NCI-H2081 treated with DMSO at 0.1 percent for 48 hours (cell line): ENCODE measurements around the gene ADAMTS5.

Experiments
- DNase-seq: peaks from one replicate; lab custom pipeline; 2025; lab: John Stamatoyannopoulos, UW

ADAMTS5 gene

GRCh38 chr21:26948194-26948593, 18.7 kb downstream of the ADAMTS5 start:
- DNase-seq: no peak

- DNase-seq: no peak
Measured at GRCh38 chr21:26946744-26947446, 20.0 kb downstream of the ADAMTS5 start.

GRCh38 chr21:26945916-26946675, 20.8 kb downstream of the ADAMTS5 start:
- no peak for DNase-seq

GRCh38 chr21:26943921-26944320, 23.0 kb downstream of the ADAMTS5 start:
- no peak for DNase-seq

- DNase-seq: no peak
Measured at GRCh38 chr21:26941421-26941820, 25.5 kb downstream of the ADAMTS5 start.

- DNase-seq: no peak
Measured at GRCh38 chr21:26939601-26940111, 27.2 kb downstream of the ADAMTS5 start.

- DNase-seq: no peak
Measured at GRCh38 chr21:26936641-26937040, 30.2 kb downstream of the ADAMTS5 start.

GRCh38 chr21:26935977-26936376, 30.9 kb downstream of the ADAMTS5 start:
- DNase-seq: no peak

- no peak for DNase-seq
Measured at GRCh38 chr21:26934383-26934782, 32.5 kb downstream of the ADAMTS5 start.

- DNase-seq: no peak
Measured at GRCh38 chr21:26933448-26933847, 33.4 kb downstream of the ADAMTS5 start.

- DNase-seq: no peak
Measured at GRCh38 chr21:26925636-26926035, 41.3 kb downstream of the ADAMTS5 start.

GRCh38 chr21:26925122-26925521, 41.8 kb downstream of the ADAMTS5 start:
- DNase-seq: no peak

GRCh38 chr21:26923986-26924385, 42.9 kb downstream of the ADAMTS5 start:
- no peak for DNase-seq

GRCh38 chr21:26920055-26920454, 46.8 kb downstream of the ADAMTS5 start:
- DNase-seq: no peak

- no peak for DNase-seq
Measured at GRCh38 chr21:26918323-26919079, 48.4 kb downstream of the ADAMTS5 start.

GRCh38 chr21:26916799-26917198, 50.1 kb downstream of the ADAMTS5 start:
- DNase-seq: no peak

GRCh38 chr21:26914557-26914956, 52.3 kb downstream of the ADAMTS5 start:
- DNase-seq: no peak

- no peak for DNase-seq
Measured at GRCh38 chr21:26912466-26912865, 54.4 kb downstream of the ADAMTS5 start.

GRCh38 chr21:26909972-26910371, 56.9 kb downstream of the ADAMTS5 start:
- DNase-seq: no peak

GRCh38 chr21:26900980-26901379, 65.9 kb downstream of the ADAMTS5 start:
- DNase-seq: no peak

GRCh38 chr21:26892151-26892550, 74.7 kb downstream of the ADAMTS5 start:
- no peak for DNase-seq

- DNase-seq: no peak
Measured at GRCh38 chr21:26888931-26889330, 78.0 kb downstream of the ADAMTS5 start.

GRCh38 chr21:26888256-26888655, 78.6 kb downstream of the ADAMTS5 start:
- DNase-seq: no peak
